ENCODE results near the gene SLC6A13. TPM values are rescaled to one million over a fixed set of nuclear protein-coding genes. Genes with fewer than 3 reads are reported as not detected.

Gene SLC6A13
- total and polyA plus RNA-seq, 2 donors (not counting 3 experiments of a cell fraction or from before 2014, with no cell fraction given): 0.14 TPM; not detected in 1

GRCh38 chr12:226401-226800 lies 36.2 kb downstream of the SLC6A13 start:
- Histone ChIP-seq H3K9me3 (replicated peaks; ENCODE audit: control insufficient read depth, insufficient read depth, low read length) (no peaks in the 10 kb centered on the region), H3K79me2 (ENCODE audit: control insufficient read depth, insufficient read depth, low read length) (no peaks in the 10 kb centered on the region), H4K20me1 (replicated peaks; ENCODE audit: control insufficient read depth, extremely low read depth, insufficient read depth, low read length) (no peaks in the 10 kb centered on the region), H3K4me2 (ENCODE audit: insufficient read depth, low read length) (no peak overlapping the region), H3K4me3 (replicated peaks in 1 of 3; ENCODE audit: insufficient read depth in 1 of 3, low read depth in 1 of 3, low read length in 3 of 3) (no peak overlapping the region), H3K27ac (ENCODE audit: insufficient read depth, low read depth, low read length) (no peak overlapping the region), H3K36me3 (ENCODE audit: control insufficient read depth in 2 of 2, extremely low read depth in 1 of 2, insufficient read depth in 2 of 2, low read length in 2 of 2) (no peaks in the 10 kb centered on the region), H3K4me1 (ENCODE audit: control insufficient read depth, extremely low read depth, insufficient read depth, low read length) (no peaks in the 10 kb centered on the region), H3K27me3 (ENCODE audit: control insufficient read depth in 2 of 2, insufficient read depth in 2 of 2, low read length in 2 of 2) (peaks cover 2 to 3% of the 10 kb centered on the region in 2 experiments), H3K9me1 (replicated peaks; ENCODE audit: control insufficient read depth, extremely low read depth, insufficient read depth, low read length) (no peaks in the 10 kb centered on the region), H3K9ac (replicated peaks; ENCODE audit: extremely low read depth, insufficient read depth, low read length) (no peak overlapping the region), H2AFZ (ENCODE audit: low read depth, low read length) (no peak overlapping the region)
- intact Hi-C loops (cut with micrococcal nuclease) (no loop called here), dilution Hi-C loops (cut with MboI; ENCODE audit: extremely low pct_ligation_motif_present, low sequenced_read_pairs) (no loop called here)
- no peak for DNase-seq (ENCODE audit: low read depth, low spot score)
- no TSS peak for BruUV-seq (replicated peaks)
- no peak for FAIRE-seq
- POLR2A ChIA-PET: no interaction called here
- TF ChIP-seq EZH2 (IDR thresholded peaks at IDR 0.05; ENCODE audit: borderline replicate concordance, low read depth, low read length, severe bottlenecking) (no peak), MYC (IDR thresholded peaks at IDR 0.05; ENCODE audit: low read depth, low read length) (no peak), POLR2AphosphoS5 (IDR thresholded peaks at IDR 0.05; ENCODE audit: insufficient read depth, low read depth, low read length) (no peak), MAX (IDR thresholded peaks at IDR 0.05; ENCODE audit: insufficient read depth, insufficient read length) (no peak), FOS (IDR thresholded peaks at IDR 0.05; ENCODE audit: borderline replicate concordance, insufficient read depth, low read length) (no peak), CTCF (IDR thresholded peaks at IDR 0.05; ENCODE audit: extremely low read depth in 1 of 2, insufficient read depth in 1 of 2, low read depth in 1 of 2, low read length in 2 of 2) (no peak), JUN (IDR thresholded peaks at IDR 0.05; ENCODE audit: borderline replicate concordance, insufficient read depth, insufficient read length, low read depth) (no peak), GATA2 (IDR thresholded peaks at IDR 0.05; ENCODE audit: insufficient read depth, insufficient read length, low read depth, low read length) (no peak), POLR2A (IDR thresholded peaks at IDR 0.05; ENCODE audit: low read depth, low read length) (no peak)
- CTCF ChIA-PET: no interaction called here

Measured in endothelial cell of umbilical vein (primary cell).